HG02938 (cell line): ENCODE measurements around the gene CCL3.

Experiments
- ATAC-seq: cut with Tn5 transposase; IDR thresholded peaks from one replicate; pipeline ENCODE4 v1.9.1; 2021; ENCODE audit warnings: mild to moderate bottlenecking, moderate library complexity; ENCODE audit not compliant: unreplicated experiment

Gene CCL3

GRCh38 chr17:36049643-36050042, 40.3 kb downstream of the CCL3 start:
- no peak for ATAC-seq

GRCh38 chr17:36048066-36048465, 41.9 kb downstream of the CCL3 start:
- ATAC-seq: no peak
